ENCODE results near the gene AKAP10. TPM values are rescaled to one million over a fixed set of nuclear protein-coding genes. Genes with fewer than 3 reads are reported as not detected.

Gene AKAP10
- total RNA-seq, 2 experiments from 2014 or later: 29.2 to 36.0 TPM

DNA sequence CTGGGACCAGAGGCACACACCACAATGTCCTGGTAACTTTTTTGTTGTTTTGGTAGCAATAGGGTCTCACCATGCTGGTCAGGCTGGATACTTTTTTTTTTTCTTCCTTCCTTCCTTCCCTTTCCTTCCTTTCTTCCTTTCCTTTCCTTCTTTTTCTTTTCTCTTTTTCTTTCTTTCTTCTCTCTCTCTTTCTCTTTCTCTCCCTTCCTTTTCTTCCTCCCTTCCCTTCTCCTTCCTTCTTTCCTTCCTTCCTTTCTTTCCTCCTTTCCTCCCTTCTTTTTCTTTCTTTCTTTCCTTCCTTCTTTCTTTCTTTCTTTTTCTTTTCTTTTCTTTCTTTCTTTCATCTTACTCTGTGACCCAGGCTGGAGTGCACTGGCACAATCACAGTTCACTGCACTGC, 91.5 kb downstream of the AKAP10 start:
- Mint-ChIP-seq H3K9me3 (no peaks in the 10 kb centered on the region), H3K27me3 (no peaks in the 10 kb centered on the region), H3K4me3 (no peak overlapping the region), H3K27ac (no peak overlapping the region), H3K36me3 (ENCODE audit: low read depth) (no peaks in the 10 kb centered on the region), H3K4me1 (ENCODE audit: low read depth) (no peaks in the 10 kb centered on the region)
- Histone ChIP-seq H3K4me3 (ENCODE audit: low read length) (no peak overlapping the region), H3K9me3 (ENCODE audit: control insufficient read depth in 1 of 2, insufficient read depth in 1 of 2, low read length in 2 of 2) (no peaks in the 10 kb centered on the region), H3K27ac (ENCODE audit: low read depth in 1 of 2, low read length in 2 of 2) (no peak overlapping the region), H3K36me3 (ENCODE audit: insufficient read depth, low read length) (no peaks in the 10 kb centered on the region), H3K4me1 (ENCODE audit: insufficient read depth, low read length) (no peaks in the 10 kb centered on the region), H3K27me3 (ENCODE audit: control insufficient read depth in 1 of 2, insufficient read depth in 2 of 2, low read length in 2 of 2) (no peaks in the 10 kb centered on the region)
- no peak for ATAC-seq (ENCODE audit: poor library complexity)
- TF ChIP-seq, protein P1, sequence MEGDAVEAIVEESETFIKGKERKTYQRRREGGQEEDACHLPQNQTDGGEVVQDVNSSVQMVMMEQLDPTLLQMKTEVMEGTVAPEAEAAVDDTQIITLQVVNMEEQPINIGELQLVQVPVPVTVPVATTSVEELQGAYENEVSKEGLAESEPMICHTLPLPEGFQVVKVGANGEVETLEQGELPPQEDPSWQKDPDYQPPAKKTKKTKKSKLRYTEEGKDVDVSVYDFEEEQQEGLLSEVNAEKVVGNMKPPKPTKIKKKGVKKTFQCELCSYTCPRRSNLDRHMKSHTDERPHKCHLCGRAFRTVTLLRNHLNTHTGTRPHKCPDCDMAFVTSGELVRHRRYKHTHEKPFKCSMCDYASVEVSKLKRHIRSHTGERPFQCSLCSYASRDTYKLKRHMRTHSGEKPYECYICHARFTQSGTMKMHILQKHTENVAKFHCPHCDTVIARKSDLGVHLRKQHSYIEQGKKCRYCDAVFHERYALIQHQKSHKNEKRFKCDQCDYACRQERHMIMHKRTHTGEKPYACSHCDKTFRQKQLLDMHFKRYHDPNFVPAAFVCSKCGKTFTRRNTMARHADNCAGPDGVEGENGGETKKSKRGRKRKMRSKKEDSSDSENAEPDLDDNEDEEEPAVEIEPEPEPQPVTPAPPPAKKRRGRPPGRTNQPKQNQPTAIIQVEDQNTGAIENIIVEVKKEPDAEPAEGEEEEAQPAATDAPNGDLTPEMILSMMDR (IDR thresholded peaks at IDR 0.05): no peak
- ChIA-PET POLR2A (no interaction called here), CTCF (no interaction called here)
- no peak for DNase-seq
- intact Hi-C loops (cut with DNase I, micrococcal nuclease): no loop called here

DNA sequence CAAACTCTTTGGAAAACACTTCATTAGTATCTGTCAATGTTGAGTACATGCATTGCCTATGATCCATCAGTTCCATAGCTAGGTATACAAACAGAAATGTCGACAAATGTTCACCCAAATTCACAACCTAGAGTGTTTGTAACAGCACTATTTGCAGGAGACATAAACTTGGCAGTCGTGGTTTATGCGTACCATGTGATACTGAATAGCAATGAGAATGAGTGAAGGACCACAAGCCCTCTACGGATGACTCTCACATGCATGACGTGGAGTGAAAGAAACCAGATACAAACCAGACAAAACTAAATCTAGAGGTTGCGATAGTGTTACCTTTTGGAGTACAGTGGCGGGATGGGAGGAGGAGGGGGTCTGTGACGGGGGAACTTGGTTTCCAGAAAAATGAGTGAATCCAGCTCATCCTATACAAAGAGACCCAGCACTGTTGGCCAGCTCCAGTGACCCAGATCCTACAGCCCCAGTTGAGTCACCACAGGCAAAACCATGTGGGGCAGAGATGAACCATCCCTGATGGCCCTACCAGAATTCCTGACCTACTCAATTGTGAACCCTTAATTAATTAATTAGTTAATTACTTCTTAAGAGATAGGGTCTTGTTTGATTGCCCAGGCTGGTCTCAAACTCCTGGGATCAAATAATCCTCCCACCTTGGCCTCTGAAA, 94.0 kb downstream of the AKAP10 start:
- Histone ChIP-seq H3K9me3 (ENCODE audit: control insufficient read depth in 1 of 2, insufficient read depth in 1 of 2, low read length in 2 of 2) (no peaks in the 10 kb centered on the region), H3K4me1 (ENCODE audit: insufficient read depth, low read length) (peaks cover 10% of the 10 kb centered on the region), H3K27ac (ENCODE audit: low read depth in 1 of 2, low read length in 2 of 2) (no peak overlapping the region), H3K4me3 (ENCODE audit: low read length) (no peak overlapping the region), H3K27me3 (ENCODE audit: control insufficient read depth in 1 of 2, insufficient read depth in 2 of 2, low read length in 2 of 2) (no peaks in the 10 kb centered on the region), H3K36me3 (ENCODE audit: insufficient read depth, low read length) (no peaks in the 10 kb centered on the region)
- H3K4me3 Mint-ChIP-seq: no peak overlapping the region
- TF ChIP-seq, protein P1 (IDR thresholded peaks at IDR 0.05): no peak
- H3K4me1 Mint-ChIP-seq (ENCODE audit: low read depth): peaks cover 18% of the 10 kb centered on the region
- ATAC-seq (ENCODE audit: poor library complexity): no peak
- intact Hi-C loops (cut with DNase I, micrococcal nuclease): no loop called here
- H3K9me3 Mint-ChIP-seq: no peaks in the 10 kb centered on the region
- CTCF ChIA-PET: interaction anchor here (0.7 kb wide), 2 partner anchors 93 to 1150 kb away, joined by 3 read pairs; no protein-coding TSS in a partner anchor
- no peaks in the 10 kb centered on the region for H3K36me3 Mint-ChIP-seq (ENCODE audit: low read depth)
- no peaks in the 10 kb centered on the region for H3K27me3 Mint-ChIP-seq
- H3K27ac Mint-ChIP-seq: no peak overlapping the region
- POLR2A ChIA-PET: interaction anchor here (0.6 kb wide), 1 partner anchor 16 kb away, joined by 3 read pairs; the partner anchor contains the start of gene ULK2
- no peak for DNase-seq

DNA sequence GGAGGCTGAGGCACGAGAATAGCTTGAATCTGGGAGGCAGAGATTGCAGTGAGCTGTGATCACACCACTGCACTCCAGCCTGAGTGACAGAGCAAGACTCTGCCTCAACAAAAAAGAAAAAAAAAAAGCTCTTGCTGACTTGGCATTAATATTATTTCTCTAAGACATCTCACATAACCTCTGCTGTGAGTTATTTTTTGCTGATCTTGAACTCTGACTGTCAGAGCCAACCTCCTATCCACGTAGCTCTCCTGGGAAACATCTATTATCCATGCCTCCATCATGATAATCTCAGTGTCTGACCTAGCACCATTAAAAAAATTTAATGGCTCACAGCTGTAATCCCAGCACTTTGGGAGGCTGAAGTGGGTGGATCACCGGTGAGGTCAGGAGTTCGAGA, 97.2 kb downstream of the AKAP10 start:
- TF ChIP-seq, protein P1 (IDR thresholded peaks at IDR 0.05): no peak
- no peaks in the 10 kb centered on the region for H3K27me3 ChIP-seq (ENCODE audit: control insufficient read depth in 1 of 2, insufficient read depth in 2 of 2, low read length in 2 of 2)
- no peak overlapping the region for H3K27ac ChIP-seq (ENCODE audit: low read depth in 1 of 2, low read length in 2 of 2)
- H3K36me3 Mint-ChIP-seq (ENCODE audit: low read depth): no peaks in the 10 kb centered on the region
- no peak for DNase-seq
- H3K9me3 ChIP-seq (ENCODE audit: control insufficient read depth in 1 of 2, insufficient read depth in 1 of 2, low read length in 2 of 2): no peaks in the 10 kb centered on the region
- H3K36me3 ChIP-seq (ENCODE audit: insufficient read depth, low read length): no peaks in the 10 kb centered on the region
- peak overlapping the region; percentile 40 for H3K27ac Mint-ChIP-seq
- CTCF ChIA-PET: no interaction called here
- H3K4me1 ChIP-seq (ENCODE audit: insufficient read depth, low read length): peaks cover 39% of the 10 kb centered on the region
- H3K9me3 Mint-ChIP-seq: no peaks in the 10 kb centered on the region
- peaks cover 51% of the 10 kb centered on the region for H3K4me1 Mint-ChIP-seq (ENCODE audit: low read depth)
- ATAC-seq (ENCODE audit: poor library complexity): no peak
- H3K27me3 Mint-ChIP-seq: no peaks in the 10 kb centered on the region
- no peak overlapping the region for H3K4me3 Mint-ChIP-seq
- POLR2A ChIA-PET: interaction anchor here (0.5 to 1.6 kb wide), 4 partner anchors 10 to 114 kb away, joined by 4 to 5 read pairs (median 4); partner anchors contain the start of gene ULK2
- intact Hi-C loops (cut with DNase I, micrococcal nuclease): no loop called here
- no peak overlapping the region for H3K4me3 ChIP-seq (ENCODE audit: low read length)

Measured in CD4-positive, alpha-beta T cell (primary cell).